Astrocyte (in vitro differentiated cells and primary cell): ENCODE data around the gene GAB2. TPM values are rescaled to one million over a fixed set of nuclear protein-coding genes. Genes with fewer than 3 reads are reported as not detected.

ENCODE experiments used
- DNase-seq: peaks from one replicate; pipeline ENCODE4 v3.0.0-alpha.2; 2010; ENCODE audit warnings: low read depth
- FAIRE-seq: peaks from 2 replicates; lab custom pipeline; 2011; peaks lifted over from hg19 to GRCh38; lab: Jason Lieb, UNC
- H2AFZ ChIP-seq: 2 replicates; pipeline ENCODE4 v1.6.0; 2012; ENCODE audit warnings: low read depth, low read length, inconsistent platforms
- H3K27ac ChIP-seq: 2 replicates; pipeline ENCODE4 v1.5.1; 2011; ENCODE audit warnings: low read depth, low read length, inconsistent platforms
- H3K27me3 ChIP-seq: 2 replicates; pipeline ENCODE4 v1.6.0; 2011; ENCODE audit warnings: low read length, inconsistent platforms; ENCODE audit not compliant: insufficient read depth
- H3K36me3 ChIP-seq: 2 replicates; pipeline ENCODE4 v1.5.1; 2011; ENCODE audit warnings: low read length, inconsistent platforms; ENCODE audit not compliant: insufficient read depth
- H3K4me1 ChIP-seq: 2 replicates; pipeline ENCODE4 v1.5.1; 2011; ENCODE audit warnings: low read length, inconsistent platforms; ENCODE audit not compliant: insufficient read depth
- H3K4me2 ChIP-seq: 2 replicates; pipeline ENCODE4 v1.6.0; 2012; ENCODE audit warnings: low read length, inconsistent platforms
- H3K4me3 ChIP-seq: 2 replicates; pipeline ENCODE4 v1.5.1; 2011; ENCODE audit warnings: low read depth, mild to moderate bottlenecking, low read length, inconsistent platforms; ENCODE audit not compliant: insufficient read depth
- H3K79me2 ChIP-seq: 2 replicates; pipeline ENCODE4 v1.6.0; 2012; ENCODE audit warnings: mild to moderate bottlenecking, low read length, inconsistent platforms; ENCODE audit not compliant: insufficient read depth
- H3K9ac ChIP-seq: 2 replicates; pipeline ENCODE4 v1.6.0; 2012; ENCODE audit warnings: mild to moderate bottlenecking, low read length, inconsistent platforms
- H3K9me3 ChIP-seq: 2 replicates; pipeline ENCODE4 v1.5.1; 2012; ENCODE audit warnings: low read depth, mild to moderate bottlenecking, low read length, inconsistent platforms; ENCODE audit not compliant: insufficient read depth
- H4K20me1 ChIP-seq: 2 replicates; pipeline ENCODE4 v1.6.0; 2012; ENCODE audit warnings: low read length, inconsistent platforms; ENCODE audit not compliant: insufficient read depth
- H3K27ac Mint-ChIP-seq: one replicate; pipeline ENCODE4 v1.8.0; 2021; ENCODE audit warnings: mild to moderate bottlenecking, mixed read lengths; ENCODE audit not compliant: unreplicated experiment
- H3K27me3 Mint-ChIP-seq: one replicate; pipeline ENCODE4 v1.8.0; 2021; ENCODE audit warnings: low read depth, mixed read lengths; ENCODE audit not compliant: unreplicated experiment
- H3K36me3 Mint-ChIP-seq: one replicate; pipeline ENCODE4 v1.8.0; 2021; ENCODE audit warnings: low read depth, mixed read lengths; ENCODE audit not compliant: unreplicated experiment
- H3K4me1 Mint-ChIP-seq: one replicate; pipeline ENCODE4 v1.8.0; 2021; ENCODE audit warnings: low read depth, mixed read lengths; ENCODE audit not compliant: unreplicated experiment
- H3K4me3 Mint-ChIP-seq: one replicate; pipeline ENCODE4 v1.8.0; 2021; ENCODE audit warnings: mild to moderate bottlenecking, moderate library complexity, mixed read lengths; ENCODE audit not compliant: unreplicated experiment
- H3K9me3 Mint-ChIP-seq: one replicate; pipeline ENCODE4 v1.8.0; 2021; ENCODE audit warnings: mild to moderate bottlenecking, mixed read lengths; ENCODE audit not compliant: unreplicated experiment
- EZH2 ChIP-seq: IDR thresholded peaks from 2 replicates; pipeline ENCODE4 v1.6.1; 2012; ENCODE audit warnings: mild to moderate bottlenecking, low read length, inconsistent platforms; ENCODE audit not compliant: insufficient read depth
- total RNA-seq: library from RNA; stranded (reverse); gene quantifications from 2 replicates; pipeline ENCODE4 v1.2.1, GENCODE V29; 2021
- TF ChIP-seq, protein P1 (sequence below): IDR thresholded peaks from 2 replicates; pipeline ENCODE4 v1.5.1; 2011; ENCODE audit warnings: low read depth, mild to moderate bottlenecking, inconsistent platforms, low read length, moderate library complexity; ENCODE audit not compliant: insufficient read depth

The GAB2 gene
- total RNA-seq, 1 donor from 2014 or later: 18.2 TPM

DNA sequence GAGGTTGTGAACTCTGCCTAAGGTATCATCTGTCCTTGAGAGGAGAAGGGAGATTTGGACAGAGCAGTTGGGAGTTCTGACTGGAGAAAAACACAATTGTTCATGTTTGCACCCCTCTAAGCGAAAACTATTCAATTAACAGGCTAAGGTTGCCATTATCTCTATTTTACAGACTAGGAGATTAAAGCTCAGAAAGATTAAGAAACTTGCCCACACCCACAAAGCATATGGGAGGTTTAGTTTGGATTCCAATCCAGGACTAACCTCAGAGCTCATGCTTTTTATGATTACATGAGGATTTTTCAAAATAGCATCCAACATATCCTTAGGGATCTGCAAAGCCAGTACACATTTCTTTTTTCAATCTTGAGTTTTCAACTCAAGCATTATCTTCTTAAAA lies 22.0 kb downstream of the GAB2 start:
- H3K4me1 Mint-ChIP-seq: peaks cover 15% of the 10 kb centered on the region
- Histone ChIP-seq H3K4me1 (no peaks in the 10 kb centered on the region), H4K20me1 (peaks cover 11% of the 10 kb centered on the region), H3K36me3 (no peaks in the 10 kb centered on the region), H3K27me3 (no peaks in the 10 kb centered on the region), H3K4me2 (no peak overlapping the region), H3K4me3 (no peak overlapping the region), H3K27ac (no peak overlapping the region), H3K79me2 (no peaks in the 10 kb centered on the region), H3K9ac (no peak overlapping the region), H3K9me3 (no peaks in the 10 kb centered on the region), H2AFZ (no peak overlapping the region)
- no peaks in the 10 kb centered on the region for H3K9me3 Mint-ChIP-seq
- H3K4me3 Mint-ChIP-seq: no peak overlapping the region
- DNase-seq (no peak), FAIRE-seq (no peak)
- no peaks in the 10 kb centered on the region for H3K27me3 Mint-ChIP-seq
- no peak for TF ChIP-seq EZH2
- TF ChIP-seq, protein P1, sequence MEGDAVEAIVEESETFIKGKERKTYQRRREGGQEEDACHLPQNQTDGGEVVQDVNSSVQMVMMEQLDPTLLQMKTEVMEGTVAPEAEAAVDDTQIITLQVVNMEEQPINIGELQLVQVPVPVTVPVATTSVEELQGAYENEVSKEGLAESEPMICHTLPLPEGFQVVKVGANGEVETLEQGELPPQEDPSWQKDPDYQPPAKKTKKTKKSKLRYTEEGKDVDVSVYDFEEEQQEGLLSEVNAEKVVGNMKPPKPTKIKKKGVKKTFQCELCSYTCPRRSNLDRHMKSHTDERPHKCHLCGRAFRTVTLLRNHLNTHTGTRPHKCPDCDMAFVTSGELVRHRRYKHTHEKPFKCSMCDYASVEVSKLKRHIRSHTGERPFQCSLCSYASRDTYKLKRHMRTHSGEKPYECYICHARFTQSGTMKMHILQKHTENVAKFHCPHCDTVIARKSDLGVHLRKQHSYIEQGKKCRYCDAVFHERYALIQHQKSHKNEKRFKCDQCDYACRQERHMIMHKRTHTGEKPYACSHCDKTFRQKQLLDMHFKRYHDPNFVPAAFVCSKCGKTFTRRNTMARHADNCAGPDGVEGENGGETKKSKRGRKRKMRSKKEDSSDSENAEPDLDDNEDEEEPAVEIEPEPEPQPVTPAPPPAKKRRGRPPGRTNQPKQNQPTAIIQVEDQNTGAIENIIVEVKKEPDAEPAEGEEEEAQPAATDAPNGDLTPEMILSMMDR: no peak
- H3K27ac Mint-ChIP-seq: no peak overlapping the region
- peaks cover 2% of the 10 kb centered on the region for H3K36me3 Mint-ChIP-seq

- no peaks in the 10 kb centered on the region for H3K27me3 Mint-ChIP-seq
- Histone ChIP-seq H3K27ac (no peak overlapping the region), H3K4me1 (no peaks in the 10 kb centered on the region), H3K9ac (no peak overlapping the region), H2AFZ (no peak overlapping the region), H3K27me3 (no peaks in the 10 kb centered on the region), H4K20me1 (peaks cover 11% of the 10 kb centered on the region), H3K4me3 (no peak overlapping the region), H3K36me3 (no peaks in the 10 kb centered on the region), H3K4me2 (no peak overlapping the region), H3K79me2 (no peaks in the 10 kb centered on the region), H3K9me3 (no peaks in the 10 kb centered on the region)
- H3K9me3 Mint-ChIP-seq: no peaks in the 10 kb centered on the region
- FAIRE-seq: no peak
- H3K4me3 Mint-ChIP-seq: no peak overlapping the region
- no peak for DNase-seq
- no peak overlapping the region for H3K27ac Mint-ChIP-seq
- peaks cover 5% of the 10 kb centered on the region for H3K4me1 Mint-ChIP-seq
- peaks cover 2% of the 10 kb centered on the region for H3K36me3 Mint-ChIP-seq
- TF ChIP-seq EZH2: no peak
- TF ChIP-seq, protein P1: no peak
Observed at GRCh38 chr11:78392854-78393253, 24.8 kb downstream of the GAB2 start.

- Histone ChIP-seq H3K27ac (no peak overlapping the region), H3K9ac (no peak overlapping the region), H2AFZ (no peak overlapping the region), H3K4me3 (no peak overlapping the region), H4K20me1 (peaks cover 8% of the 10 kb centered on the region), H3K9me3 (no peaks in the 10 kb centered on the region), H3K36me3 (no peaks in the 10 kb centered on the region), H3K79me2 (no peaks in the 10 kb centered on the region), H3K4me2 (no peak overlapping the region), H3K27me3 (no peaks in the 10 kb centered on the region), H3K4me1 (no peaks in the 10 kb centered on the region)
- no peak overlapping the region for H3K4me3 Mint-ChIP-seq
- FAIRE-seq: no peak
- H3K4me1 Mint-ChIP-seq: peaks cover 5% of the 10 kb centered on the region
- no peak overlapping the region for H3K27ac Mint-ChIP-seq
- no peak for DNase-seq
- H3K27me3 Mint-ChIP-seq: no peaks in the 10 kb centered on the region
- peaks cover 2% of the 10 kb centered on the region for H3K36me3 Mint-ChIP-seq
- H3K9me3 Mint-ChIP-seq: peaks cover 2% of the 10 kb centered on the region
- TF ChIP-seq, protein P1: no peak
- TF ChIP-seq EZH2: no peak
Observed at GRCh38 chr11:78391424-78391823, 26.2 kb downstream of the GAB2 start.
